K562 (cell line): ENCODE measurements around the gene B4GALT5. TPM values are rescaled to one million over a fixed set of nuclear protein-coding genes. Genes with fewer than 3 reads are reported as not detected.
A peak's percentile ranks its signal among the peaks of the same experiment; 100 is the strongest.

Experiments used
- ATAC-seq: fragments of 200-7000 bp; cut with Tn5 transposase; 3 replicates; pipeline ENCODE4 v1.9.1; 2020; ENCODE audit warnings: moderate library complexity
- BruUV-seq: library from RNA; stranded (reverse); fragments of 400-500 nt; replicated peaks from 2 replicates; lab custom pipeline; 2021; lab: Mats Ljungman, UMichigan
- CTCF ChIA-PET: fragments of 300-600 bp; formaldehyde crosslinking; extraction: SDS; loops from one replicate; lab custom pipeline; 2021; ENCODE audit warnings: low intra/inter-chr PET ratio; lab: Yijun Ruan, JAX
- POLR2A ChIA-PET: fragments of 300-600, 350-650 bp; sonication (Branson Sonifier 250); formaldehyde crosslinking; extraction: SDS; loops from one replicate; lab custom pipeline; 2021; ENCODE audit warnings: antibody characterized with exemption, inconsistent platforms; lab: Yijun Ruan, JAX
- DNase-seq, 4 experiments: peaks; one replicate each; pipeline versions ENCODE4 v3.0.0 to v3.0.0-alpha.2; 2011 to 2018; ENCODE audit warnings: low spot score in 3 of 4, mixed read lengths in 3 of 4; ENCODE audit errors: extremely low read depth in 1 of 4
- FAIRE-seq: peaks from 2 replicates; lab custom pipeline; 2011; peaks lifted over from hg19 to GRCh38; lab: Jason Lieb, UNC
- H2AFZ ChIP-seq: 2 replicates; pipeline ENCODE4 v1.6.0; 2011; ENCODE audit warnings: low read depth, low read length, control low read depth, inconsistent platforms
- H3K27ac ChIP-seq: fragments of 200-600 bp; 3 replicates; pipeline ENCODE4 v1.8.0; 2011; ENCODE audit warnings: low read depth, mild to moderate bottlenecking, control low read depth, inconsistent platforms, low read length, moderate library complexity, mixed read lengths; ENCODE audit errors: extremely low read depth
- H3K27me3 ChIP-seq, 2 experiments: fragments of 300-600 bp in 1 of 2; 2 replicates in 1 of 2; 3 replicates in 1 of 2; pipeline versions ENCODE4 v1.6.0 to v1.8.0; 2011; ENCODE audit warnings: inconsistent platforms in 2 of 2, low read length in 2 of 2, mild to moderate bottlenecking in 1 of 2, mixed read lengths in 1 of 2, moderate library complexity in 1 of 2; ENCODE audit not compliant: control insufficient read depth in 2 of 2, insufficient read depth in 2 of 2
- H3K36me3 ChIP-seq: fragments of 300-600 bp; 3 replicates; pipeline ENCODE4 v1.8.0; 2011; ENCODE audit warnings: mild to moderate bottlenecking, low read length, inconsistent platforms; ENCODE audit not compliant: control insufficient read depth, insufficient read depth
- H3K4me1 ChIP-seq, 2 experiments: fragments of 200-600 bp in 1 of 2; replicated peaks in 1 of 2; 2 replicates in 1 of 2; 3 replicates in 1 of 2; pipeline versions ENCODE4 v1.5.1 to v1.8.0; 2011; ENCODE audit warnings: inconsistent platforms in 2 of 2, low read length in 2 of 2, mild to moderate bottlenecking in 1 of 2, mixed read lengths in 1 of 2, moderate library complexity in 1 of 2; ENCODE audit not compliant: control insufficient read depth in 2 of 2, insufficient read depth in 2 of 2
- H3K4me2 ChIP-seq: 2 replicates; pipeline ENCODE4 v1.6.1; 2011; ENCODE audit warnings: low read length, control low read depth, inconsistent platforms, mixed read lengths; ENCODE audit not compliant: insufficient read depth
- H3K4me3 ChIP-seq: fragments of 200-600 bp; sonication (generic), shearing (Covaris generic); 2 replicates; pipeline ENCODE4 v1.5.1; 2016; ENCODE audit warnings: control low read depth, inconsistent platforms
- H3K79me2 ChIP-seq: fragments of 200-600 bp; 3 replicates; pipeline ENCODE4 v1.8.0; 2011; ENCODE audit warnings: low read length, inconsistent platforms; ENCODE audit not compliant: control insufficient read depth, insufficient read depth
- H3K9ac ChIP-seq, 2 experiments: 2 replicates each; pipeline versions ENCODE4 v1.6.0 to v1.6.1; 2011; ENCODE audit warnings: low read depth in 2 of 2, low read length in 2 of 2, control low read depth in 1 of 2, inconsistent platforms in 1 of 2, mild to moderate bottlenecking in 1 of 2, mixed read lengths in 1 of 2; ENCODE audit not compliant: insufficient read depth in 1 of 2
- H3K9me1 ChIP-seq: one replicate; pipeline ENCODE4 v1.6.0; 2011; ENCODE audit warnings: inconsistent platforms, mild to moderate bottlenecking, low read length, moderate library complexity; ENCODE audit not compliant: control insufficient read depth, insufficient read depth
- H3K9me3 ChIP-seq: replicated peaks from 2 replicates; pipeline ENCODE4 v1.5.1; 2011; ENCODE audit warnings: low read depth, low read length, inconsistent platforms; ENCODE audit not compliant: control insufficient read depth, insufficient read depth
- H4K20me1 ChIP-seq: replicated peaks from 2 replicates; pipeline ENCODE4 v1.6.1; 2011; ENCODE audit warnings: low read length, inconsistent platforms, mixed read lengths; ENCODE audit not compliant: control insufficient read depth, insufficient read depth
- ELF2 ChIP-seq: fragments of 250-450 bp; sonication (Bioruptor Pico); IDR thresholded peaks from 2 replicates; pipeline ENCODE4 v1.5.0; 2021; ENCODE audit warnings: mild to moderate bottlenecking
- FOSL1 ChIP-seq: fragments of 200-800 bp; sonication (Bioruptor generic); conservative IDR thresholded peaks from 2 replicates; pipeline ENCODE4 v1.6.1; 2016; ENCODE audit warnings: missing genetic modification characterization, missing compliant biosample characterization
- KLF16 ChIP-seq: IDR thresholded peaks from 2 replicates; pipeline ENCODE4 v1.6.1; 2016; ENCODE audit warnings: antibody characterized with exemption
- LCOR ChIP-seq: sonication (generic); formaldehyde crosslinking; IDR thresholded peaks from 2 replicates; pipeline ENCODE4 v1.8.0; 2022; ENCODE audit warnings: mild to moderate bottlenecking, missing genetic modification reagents
- SMAD1 ChIP-seq: fragments of 150-350 bp; IDR thresholded peaks from 2 replicates; pipeline ENCODE4 v1.6.1; 2014; ENCODE audit warnings: low read length, low read depth; ENCODE audit not compliant: partially characterized antibody
- ZKSCAN1 ChIP-seq: fragments of 150-350 bp; IDR thresholded peaks from 2 replicates; pipeline ENCODE4 v1.6.1; 2016; ENCODE audit warnings: low read depth, low read length
- ZNF140 ChIP-seq: fragments of 250-450 bp; sonication (Bioruptor Pico); IDR thresholded peaks from 2 replicates; pipeline ENCODE4 v1.8.0; 2021; ENCODE audit warnings: moderate library complexity, mild to moderate bottlenecking, inconsistent platforms
- WGBS: fragments of 100-300 bp; shearing (Covaris generic); methylation state at CpG from one replicate; pipeline ENCODE4 v1.1.6; 2016; ENCODE audit warnings: low coverage, mixed read lengths; ENCODE audit not compliant: insufficient coverage; ENCODE audit errors: missing lambda C conversion rate; 5-methylcytosine and 5-hydroxymethylcytosine counted together
- in situ Hi-C: fragments of 300-500 bp; cut with MboI; formaldehyde crosslinking; loops from 4 replicates; pipeline ENCODE4 v1.15.0; 2018; ENCODE audit warnings: inconsistent platforms, mixed read lengths
- intact Hi-C: fragments of 100-400 bp; cut with micrococcal nuclease; formaldehyde crosslinking; loops from 2 replicates; pipeline ENCODE4 v1.14.2; 2022
- polyA plus RNA-seq, 8 experiments: library from polyadenylated mRNA; depleted of rRNA in 4 of 8; stranded (reverse) in 5 of 8; unstranded in 3 of 8; fragments of >200 nt; fragmentation: Nextera tagmentation in 2 of 8; fragmentation: Illumina TruSeq in 1 of 8; extraction: Ambion mirVana in 2 of 8; extraction: Trizol in 1 of 8; gene quantifications; 2 replicates each; pipeline versions ENCODE4 v1.2.1 to v1.2.3, GENCODE V29; 2011 to 2014; ENCODE audit warnings: inconsistent platforms in 1 of 8, missing spikeins in 1 of 8
- small RNA-seq: library from RNA; depleted of rRNA; stranded (forward); fragments of <200 nt; gene quantifications from one replicate; pipeline ENCODE3, GENCODE V24; 2014
- total RNA-seq, 7 experiments: library from RNA; depleted of rRNA in 6 of 7; stranded (reverse); fragments of >200 nt in 6 of 7; fragmentation: Illumina TruSeq in 2 of 7; extraction: Trizol in 2 of 7; gene quantifications; 2 replicates each; pipeline versions ENCODE4 v1.2.1 to v1.2.3, GENCODE V29; 2011 to 2021; ENCODE audit warnings: low replicate concordance in 1 of 7
- TF ChIP-seq, protein P1 (sequence below): sonication (generic); formaldehyde crosslinking; IDR thresholded peaks from 2 replicates; pipeline ENCODE4 v1.8.0; 2022; ENCODE audit warnings: missing genetic modification reagents, mild to moderate bottlenecking, moderate library complexity, borderline replicate concordance
- TF ChIP-seq, protein P2 (sequence below), 3 experiments: fragments of 200-800 bp in 1 of 3; sonication (Bioruptor generic) in 1 of 3; sonication (generic) in 1 of 3; formaldehyde crosslinking in 1 of 3; IDR thresholded peaks; 2 replicates each; pipeline versions ENCODE4 v1.6.1 to v1.8.0; 2016 to 2022; ENCODE audit warnings: mild to moderate bottlenecking in 2 of 3, missing compliant biosample characterization in 2 of 3, missing genetic modification characterization in 2 of 3, missing genetic modification reagents in 1 of 3

The B4GALT5 gene
- total and polyA plus RNA-seq, 9 of the 15 experiments (the other 6 are each of a cell fraction or from before 2014, with no cell fraction given): 8.5 to 32.6 (median 23.4) TPM

DNA sequence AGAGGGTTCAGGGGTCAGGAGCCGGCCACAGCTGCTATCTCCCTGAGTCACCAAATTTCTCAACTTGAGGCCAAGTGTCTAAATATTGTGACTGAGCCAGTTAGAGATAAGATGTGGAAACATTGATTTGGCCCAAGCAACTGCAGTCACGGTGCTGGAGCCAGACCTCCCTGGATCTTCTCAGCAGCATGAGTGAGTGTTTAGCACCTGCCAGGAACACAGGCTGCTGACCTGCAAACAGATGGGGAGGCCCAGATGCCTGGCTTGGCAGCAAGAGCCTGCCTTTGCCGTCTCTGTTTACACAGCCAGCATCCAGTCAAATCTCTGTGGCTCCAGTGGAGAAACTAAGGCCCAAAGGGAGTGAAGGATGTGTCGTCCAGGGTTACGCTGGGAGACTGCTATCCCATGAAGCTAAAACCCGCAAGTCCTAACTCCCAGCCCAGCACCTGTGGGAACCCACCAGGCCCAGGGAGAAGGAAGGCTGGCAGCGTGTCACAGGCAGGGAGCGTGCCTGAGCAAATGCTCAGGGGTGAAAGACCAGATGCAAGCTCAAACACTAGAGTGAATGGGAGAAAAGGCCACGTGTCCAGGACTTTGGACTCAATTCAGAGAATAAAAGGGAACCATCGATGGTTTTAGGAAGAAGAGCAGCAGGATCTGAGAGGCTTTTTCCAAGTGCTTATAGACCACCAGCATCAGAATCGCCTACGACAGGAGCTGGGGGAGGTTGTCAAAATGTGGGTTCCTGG lies 129.8 kb downstream of the B4GALT5 start (continued):
- TF ChIP-seq, protein P1, sequence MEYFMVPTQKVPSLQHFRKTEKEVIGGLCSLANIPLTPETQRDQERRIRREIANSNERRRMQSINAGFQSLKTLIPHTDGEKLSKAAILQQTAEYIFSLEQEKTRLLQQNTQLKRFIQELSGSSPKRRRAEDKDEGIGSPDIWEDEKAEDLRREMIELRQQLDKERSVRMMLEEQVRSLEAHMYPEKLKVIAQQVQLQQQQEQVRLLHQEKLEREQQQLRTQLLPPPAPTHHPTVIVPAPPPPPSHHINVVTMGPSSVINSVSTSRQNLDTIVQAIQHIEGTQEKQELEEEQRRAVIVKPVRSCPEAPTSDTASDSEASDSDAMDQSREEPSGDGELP (CRISPR knock-in tag): peak; percentile 85
- TF ChIP-seq SMAD1 (no peak), LCOR (0 out of 2 replicates have a peak, but pooled peaks have one; percentile 48), KLF16 (peak; percentile 82), FOSL1 (tag) (peak; percentile 97), ZNF140 (no peak)
- TF ChIP-seq, protein P2, sequence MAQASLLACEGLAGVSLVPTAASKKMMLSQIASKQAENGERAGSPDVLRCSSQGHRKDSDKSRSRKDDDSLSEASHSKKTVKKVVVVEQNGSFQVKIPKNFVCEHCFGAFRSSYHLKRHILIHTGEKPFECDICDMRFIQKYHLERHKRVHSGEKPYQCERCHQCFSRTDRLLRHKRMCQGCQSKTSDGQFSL (CRISPR knock-in tag; IDR thresholded peaks at IDR 0.05): 0 out of 2 replicates have a peak, but pooled peaks have one; percentile 14
- TF ChIP-seq, protein P2 (tag; IDR thresholded peaks at IDR 0.05): no peak

DNA sequence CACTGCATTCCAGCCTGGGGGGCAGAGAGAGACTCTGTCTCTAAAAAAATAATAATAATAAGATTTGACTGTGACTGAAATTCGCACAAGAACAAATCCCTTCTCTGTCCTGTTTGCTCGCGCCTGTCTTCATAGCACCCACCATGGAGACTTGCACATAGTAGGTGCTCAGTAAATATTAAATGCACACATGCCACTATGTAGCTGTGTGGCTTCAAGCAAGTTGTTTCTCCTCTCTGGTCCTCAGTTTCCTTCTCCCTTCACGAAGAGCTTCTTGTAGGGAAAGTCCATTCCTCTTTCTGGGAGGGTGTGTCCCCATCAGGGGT lies 130.4 kb downstream of the B4GALT5 start:
- H3K27ac ChIP-seq: no peak overlapping the region
- no peak for DNase-seq
- no peak for ATAC-seq
- POLR2A ChIA-PET: no interaction called here
- peaks cover 7% of the 10 kb centered on the region; the same call in 1 of the 2 replicates for H3K9me3 ChIP-seq
- in situ Hi-C loops (no loop called here), intact Hi-C loops (no loop called here)
- no TSS peak for BruUV-seq
- no peaks in the 10 kb centered on the region for H3K36me3 ChIP-seq
- H3K79me2 ChIP-seq: no peaks in the 10 kb centered on the region
- CTCF ChIA-PET: no interaction called here
- no peak for FAIRE-seq
- 6% methylated on average over 4 of the region's 4 CpGs for WGBS
- H3K4me1 ChIP-seq: peaks cover 3 to 8% of the 10 kb centered on the region in 2 experiments; a peak in 4 of 5 replicates
- no peak overlapping the region for H3K4me2 ChIP-seq
- H4K20me1 ChIP-seq: 0 out of 2 replicates have a peak, but pooled peaks cover 8% of the 10 kb centered on the region
- no peak overlapping the region for H3K4me3 ChIP-seq
- H3K9me1 ChIP-seq: no peaks in the 10 kb centered on the region
- peaks cover 37 to 49% of the 10 kb centered on the region in 2 experiments for H3K27me3 ChIP-seq
- H3K9ac ChIP-seq: no peak overlapping the region
- TF ChIP-seq ZKSCAN1 (peak; percentile 89), ELF2 (no peak)
- no peak overlapping the region for H2AFZ ChIP-seq

Small RNA genes within 50 kb of the gene (small RNA-seq; reads per million reads assigned to genes)
- gene RN7SL197P (not detected), gene SNRPFP1 (not detected)

Other genes starting within 250 kb of the B4GALT5 start
- not detected in 2 replicates for gene KCNB1, start 231.2 kb downstream of the B4GALT5 start, total RNA-seq (2014; rRNA removed)
- gene KCNB1, start 231.2 kb downstream of the B4GALT5 start, total RNA-seq (2014; rRNA removed; fragmentation: Illumina TruSeq; extraction: Trizol): not detected in 2 replicates
- gene KCNB1, start 231.2 kb downstream of the B4GALT5 start, total RNA-seq (2015; rRNA removed; fragmentation: Illumina TruSeq; extraction: Trizol): not detected in 2 replicates
- 0.02 TPM in 1 of 2 replicates, not detected in the other for gene KCNB1, start 231.2 kb downstream of the B4GALT5 start, total RNA-seq (2021)
- gene KCNB1, start 231.2 kb downstream of the B4GALT5 start, polyA plus RNA-seq (2011; rRNA removed): not detected in 2 replicates
- gene KCNB1, start 231.2 kb downstream of the B4GALT5 start, polyA plus RNA-seq (2014; fragmentation: Illumina TruSeq; extraction: Trizol): not detected in 2 replicates
- under 1 TPM; 0.01 to 0.06 TPM for gene KCNB1, start 231.2 kb downstream of the B4GALT5 start, polyA plus RNA-seq (2014; fragmentation: Nextera tagmentation; extraction: Ambion mirVana)
- gene KCNB1, start 231.2 kb downstream of the B4GALT5 start, polyA plus RNA-seq (2014; rRNA removed): not detected in 2 replicates
- not detected in 2 replicates for gene PTGIS, start 145.7 kb downstream of the B4GALT5 start, total RNA-seq (2014; rRNA removed)
- gene PTGIS, start 145.7 kb downstream of the B4GALT5 start, total RNA-seq (2014; rRNA removed; fragmentation: Illumina TruSeq; extraction: Trizol): not detected in 2 replicates
- gene PTGIS, start 145.7 kb downstream of the B4GALT5 start, total RNA-seq (2015; rRNA removed; fragmentation: Illumina TruSeq; extraction: Trizol): not detected in 2 replicates
- 0.16 TPM in 1 of 2 replicates, not detected in the other for gene PTGIS, start 145.7 kb downstream of the B4GALT5 start, total RNA-seq (2021)
- not detected in 2 replicates for gene PTGIS, start 145.7 kb downstream of the B4GALT5 start, polyA plus RNA-seq (2011; rRNA removed)
- not detected in 2 replicates for gene PTGIS, start 145.7 kb downstream of the B4GALT5 start, polyA plus RNA-seq (2014; fragmentation: Illumina TruSeq; extraction: Trizol)
- not detected for gene PTGIS, start 145.7 kb downstream of the B4GALT5 start, polyA plus RNA-seq (2014; fragmentation: Nextera tagmentation; extraction: Ambion mirVana)
- not detected in 2 replicates for gene PTGIS, start 145.7 kb downstream of the B4GALT5 start, polyA plus RNA-seq (2014; rRNA removed)
- 5.0 and 11.7 TPM in 2 replicates for gene SLC9A8, start 99.0 kb upstream of the B4GALT5 start, total RNA-seq (2014; rRNA removed)
- 4.9 and 5.9 TPM in 2 replicates for gene SLC9A8, start 99.0 kb upstream of the B4GALT5 start, total RNA-seq (2014; rRNA removed; fragmentation: Illumina TruSeq; extraction: Trizol)
- gene SLC9A8, start 99.0 kb upstream of the B4GALT5 start, total RNA-seq (2015; rRNA removed; fragmentation: Illumina TruSeq; extraction: Trizol): 4.9 and 9.7 TPM in 2 replicates
- 8.0 and 8.8 TPM in 2 replicates for gene SLC9A8, start 99.0 kb upstream of the B4GALT5 start, total RNA-seq (2021)
- gene SLC9A8, start 99.0 kb upstream of the B4GALT5 start, polyA plus RNA-seq (2011; rRNA removed): 2.9 and 4.4 TPM in 2 replicates
- gene SLC9A8, start 99.0 kb upstream of the B4GALT5 start, polyA plus RNA-seq (2014; fragmentation: Illumina TruSeq; extraction: Trizol): 5.7 and 6.3 TPM in 2 replicates
- under 1 TPM; 0.56 to 0.76 TPM for gene SLC9A8, start 99.0 kb upstream of the B4GALT5 start, polyA plus RNA-seq (2014; fragmentation: Nextera tagmentation; extraction: Ambion mirVana)
- gene SLC9A8, start 99.0 kb upstream of the B4GALT5 start, polyA plus RNA-seq (2014; rRNA removed): 4.7 and 5.4 TPM in 2 replicates
- gene SPATA2, start 201.7 kb upstream of the B4GALT5 start, total RNA-seq (2014; rRNA removed): 2.6 and 2.7 TPM in 2 replicates
- gene SPATA2, start 201.7 kb upstream of the B4GALT5 start, total RNA-seq (2014; rRNA removed; fragmentation: Illumina TruSeq; extraction: Trizol): 2.2 and 2.5 TPM in 2 replicates
- 2.6 and 2.7 TPM in 2 replicates for gene SPATA2, start 201.7 kb upstream of the B4GALT5 start, total RNA-seq (2015; rRNA removed; fragmentation: Illumina TruSeq; extraction: Trizol)
- gene SPATA2, start 201.7 kb upstream of the B4GALT5 start, total RNA-seq (2021): 8.0 and 8.2 TPM in 2 replicates
- 3.8 and 7.3 TPM in 2 replicates for gene SPATA2, start 201.7 kb upstream of the B4GALT5 start, polyA plus RNA-seq (2011; rRNA removed)
- gene SPATA2, start 201.7 kb upstream of the B4GALT5 start, polyA plus RNA-seq (2014; fragmentation: Illumina TruSeq; extraction: Trizol): 5.0 and 6.7 TPM in 2 replicates
- under 1 TPM; 0.46 to 0.59 TPM for gene SPATA2, start 201.7 kb upstream of the B4GALT5 start, polyA plus RNA-seq (2014; fragmentation: Nextera tagmentation; extraction: Ambion mirVana)
- gene SPATA2, start 201.7 kb upstream of the B4GALT5 start, polyA plus RNA-seq (2014; rRNA removed): 3.2 and 4.0 TPM in 2 replicates
- 53.5 and 82.2 TPM in 2 replicates for gene RNF114, start 222.5 kb upstream of the B4GALT5 start, total RNA-seq (2014; rRNA removed)
- gene RNF114, start 222.5 kb upstream of the B4GALT5 start, total RNA-seq (2014; rRNA removed; fragmentation: Illumina TruSeq; extraction: Trizol): 62.6 and 66.5 TPM in 2 replicates
- gene RNF114, start 222.5 kb upstream of the B4GALT5 start, total RNA-seq (2015; rRNA removed; fragmentation: Illumina TruSeq; extraction: Trizol): 54.5 and 57.2 TPM in 2 replicates
- gene RNF114, start 222.5 kb upstream of the B4GALT5 start, total RNA-seq (2021): 89.1 and 90.3 TPM in 2 replicates
- 102 and 111 TPM in 2 replicates for gene RNF114, start 222.5 kb upstream of the B4GALT5 start, polyA plus RNA-seq (2011; rRNA removed)
- gene RNF114, start 222.5 kb upstream of the B4GALT5 start, polyA plus RNA-seq (2014; fragmentation: Illumina TruSeq; extraction: Trizol): 75.8 and 81.2 TPM in 2 replicates
- 10 to 100 TPM; 38.6 to 64.5 TPM for gene RNF114, start 222.5 kb upstream of the B4GALT5 start, polyA plus RNA-seq (2014; fragmentation: Nextera tagmentation; extraction: Ambion mirVana)
- gene RNF114, start 222.5 kb upstream of the B4GALT5 start, polyA plus RNA-seq (2014; rRNA removed): 55.9 and 76.9 TPM in 2 replicates